Loucy (cell line): ENCODE data around the gene FTCD.

Experiments used
- H2AFZ ChIP-seq: fragments of 200-600 bp; sonication (generic); 2 replicates; pipeline ENCODE4 v1.6.0; 2016; ENCODE audit warnings: antibody characterized with exemption, mild to moderate bottlenecking, low read length, moderate library complexity
- H3F3A ChIP-seq: fragments of 200-600 bp; 2 replicates; pipeline ENCODE4 v1.6.0; 2016; ENCODE audit warnings: antibody characterized with exemption, low read depth, mild to moderate bottlenecking
- H3K27me3 ChIP-seq: fragments of 200-600 bp; sonication (generic); 2 replicates; pipeline ENCODE4 v1.6.1; 2014; ENCODE audit warnings: low read length, mild to moderate bottlenecking; ENCODE audit not compliant: insufficient read depth, poor library complexity, severe bottlenecking
- H3K36me3 ChIP-seq: fragments of 200-600 bp; sonication (generic); 2 replicates; pipeline ENCODE4 v1.6.1; 2016; ENCODE audit warnings: low read length; ENCODE audit not compliant: insufficient read depth
- H3K4me1 ChIP-seq: fragments of 200-600 bp; sonication (generic); 2 replicates; pipeline ENCODE4 v1.5.1; 2014; ENCODE audit warnings: low read length, mild to moderate bottlenecking; ENCODE audit not compliant: insufficient read depth, poor library complexity, severe bottlenecking
- H3K4me2 ChIP-seq: fragments of 200-600 bp; sonication (generic); 2 replicates; pipeline ENCODE4 v1.6.0; 2014; ENCODE audit warnings: antibody characterized with exemption, low read length, low read depth, mild to moderate bottlenecking; ENCODE audit not compliant: poor library complexity, severe bottlenecking
- H3K4me3 ChIP-seq: fragments of 200-600 bp; sonication (generic); 2 replicates; pipeline ENCODE4 v1.5.1; 2014; ENCODE audit warnings: low read length, mild to moderate bottlenecking, mixed read lengths; ENCODE audit not compliant: poor library complexity, severe bottlenecking
- H3K79me2 ChIP-seq: fragments of 200-600 bp; sonication (generic); 2 replicates; pipeline ENCODE4 v1.6.1; 2014; ENCODE audit warnings: low read length; ENCODE audit not compliant: insufficient read depth
- H3K9ac ChIP-seq: fragments of 200-600 bp; sonication (generic); 2 replicates; pipeline ENCODE4 v1.6.0; 2014; ENCODE audit warnings: mild to moderate bottlenecking, low read depth, low read length, moderate library complexity; ENCODE audit not compliant: poor library complexity, severe bottlenecking
- H3K9me2 ChIP-seq: fragments of 200-600 bp; sonication (generic); replicated peaks from 2 replicates; pipeline ENCODE4 v1.6.1; 2016; ENCODE audit warnings: low read depth, low read length, mixed read lengths
- H3K9me3 ChIP-seq: fragments of 200-600 bp; sonication (generic); 2 replicates; pipeline ENCODE4 v1.6.1; 2014; ENCODE audit warnings: mild to moderate bottlenecking, antibody characterized with exemption, low read length, low read depth; ENCODE audit not compliant: insufficient read depth
- H4K20me1 ChIP-seq: fragments of 200-600 bp; sonication (generic); 2 replicates; pipeline ENCODE4 v1.6.0; 2014; ENCODE audit warnings: antibody characterized with exemption, low read length, mild to moderate bottlenecking; ENCODE audit not compliant: insufficient read depth, poor library complexity, severe bottlenecking
- EZH2phosphoT487 ChIP-seq: fragments of 200-600 bp; IDR thresholded peaks from 2 replicates; pipeline ENCODE4 v1.6.1; 2018; ENCODE audit warnings: antibody characterized with exemption, mild to moderate bottlenecking, moderate library complexity, borderline replicate concordance
- TF ChIP-seq, protein P1 (sequence below): fragments of 200-600 bp; sonication (generic); conservative IDR thresholded peaks from 2 replicates; pipeline ENCODE4 v1.5.1; 2014; ENCODE audit warnings: mild to moderate bottlenecking, antibody characterized with exemption, low read length

FTCD gene

DNA sequence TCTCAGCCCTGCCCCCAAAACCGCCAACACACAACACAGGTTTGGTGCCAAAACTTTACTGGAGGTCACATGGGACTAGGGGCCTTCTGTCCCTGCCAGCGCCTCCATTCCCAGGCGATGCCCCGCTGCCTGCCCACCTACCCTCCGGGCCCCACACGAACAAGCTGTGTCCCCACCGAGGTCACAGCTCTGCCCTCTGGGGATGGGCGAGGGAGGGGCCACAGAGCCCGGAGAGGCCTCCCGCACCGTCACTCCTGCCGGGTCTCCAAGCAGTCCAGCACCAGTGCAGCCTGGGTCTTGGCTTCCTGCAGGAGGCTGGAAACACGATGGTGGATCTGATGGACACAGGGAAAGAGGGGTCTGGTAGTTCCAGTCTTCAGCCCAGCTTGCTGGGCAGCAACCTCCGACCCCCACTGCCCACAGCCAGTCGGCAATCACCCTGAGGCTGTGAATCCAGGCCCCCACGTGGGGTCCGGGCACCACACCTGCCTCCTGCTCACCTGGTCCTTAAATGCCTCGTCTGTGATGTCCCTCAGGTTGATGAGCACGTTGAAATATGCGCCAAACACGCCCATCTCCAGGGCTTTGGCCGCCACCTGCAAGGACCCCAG, 18.5 kb downstream of the FTCD start:
- Histone ChIP-seq H4K20me1 (no peaks in the 10 kb centered on the region), H3K4me2 (no peak overlapping the region), H3K4me3 (no peak overlapping the region), H3K9ac (no peak overlapping the region), H3K27me3 (no peaks in the 10 kb centered on the region), H3K9me3 (peaks cover 8% of the 10 kb centered on the region; the same call in 1 of the 2 replicates), H3F3A (no peaks in the 10 kb centered on the region), H3K79me2 (no peaks in the 10 kb centered on the region), H3K4me1 (no peaks in the 10 kb centered on the region), H3K36me3 (no peaks in the 10 kb centered on the region), H3K9me2 (no peaks in the 10 kb centered on the region), H2AFZ (no peak overlapping the region)
- TF ChIP-seq EZH2phosphoT487, result no peak
- TF ChIP-seq, protein P1, sequence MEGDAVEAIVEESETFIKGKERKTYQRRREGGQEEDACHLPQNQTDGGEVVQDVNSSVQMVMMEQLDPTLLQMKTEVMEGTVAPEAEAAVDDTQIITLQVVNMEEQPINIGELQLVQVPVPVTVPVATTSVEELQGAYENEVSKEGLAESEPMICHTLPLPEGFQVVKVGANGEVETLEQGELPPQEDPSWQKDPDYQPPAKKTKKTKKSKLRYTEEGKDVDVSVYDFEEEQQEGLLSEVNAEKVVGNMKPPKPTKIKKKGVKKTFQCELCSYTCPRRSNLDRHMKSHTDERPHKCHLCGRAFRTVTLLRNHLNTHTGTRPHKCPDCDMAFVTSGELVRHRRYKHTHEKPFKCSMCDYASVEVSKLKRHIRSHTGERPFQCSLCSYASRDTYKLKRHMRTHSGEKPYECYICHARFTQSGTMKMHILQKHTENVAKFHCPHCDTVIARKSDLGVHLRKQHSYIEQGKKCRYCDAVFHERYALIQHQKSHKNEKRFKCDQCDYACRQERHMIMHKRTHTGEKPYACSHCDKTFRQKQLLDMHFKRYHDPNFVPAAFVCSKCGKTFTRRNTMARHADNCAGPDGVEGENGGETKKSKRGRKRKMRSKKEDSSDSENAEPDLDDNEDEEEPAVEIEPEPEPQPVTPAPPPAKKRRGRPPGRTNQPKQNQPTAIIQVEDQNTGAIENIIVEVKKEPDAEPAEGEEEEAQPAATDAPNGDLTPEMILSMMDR, result no peak

DNA sequence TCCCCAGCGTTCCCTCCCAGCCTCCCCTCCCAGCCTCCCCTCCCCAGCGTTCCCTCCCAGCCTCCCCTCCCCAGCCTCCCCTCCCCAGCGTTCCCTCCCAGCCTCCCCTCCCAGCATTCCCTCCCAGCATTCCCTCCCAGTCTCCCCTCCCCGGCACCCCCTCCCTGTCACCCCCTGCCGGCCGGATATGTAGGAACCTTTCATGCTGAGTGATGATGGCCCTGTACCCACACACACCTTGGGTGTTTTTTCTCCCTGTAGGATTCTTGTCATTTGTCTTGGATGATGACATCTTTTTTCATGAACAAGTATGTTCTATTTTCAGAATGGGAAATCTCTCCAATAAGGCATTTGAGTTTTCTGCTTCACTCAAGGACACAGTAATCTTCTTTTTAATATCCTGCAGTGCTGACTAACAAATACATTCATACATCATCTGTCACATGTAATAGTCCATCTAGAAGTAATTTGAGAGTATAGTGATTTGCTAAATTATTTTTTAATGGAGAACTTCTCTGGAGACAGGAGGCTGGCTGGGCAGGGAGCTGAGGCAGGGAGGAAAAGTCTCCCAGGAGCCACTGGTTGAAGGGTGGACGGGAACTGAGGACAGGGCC, 19.5 kb downstream of the FTCD start:
- no peaks in the 10 kb centered on the region for H3F3A ChIP-seq
- H3K36me3 ChIP-seq, result no peaks in the 10 kb centered on the region
- H3K9ac ChIP-seq, result no peak overlapping the region
- no peaks in the 10 kb centered on the region for H4K20me1 ChIP-seq
- no peak overlapping the region for H3K4me2 ChIP-seq
- no peaks in the 10 kb centered on the region for H3K79me2 ChIP-seq
- peaks cover 10% of the 10 kb centered on the region; the same call in 1 of the 2 replicates for H3K9me3 ChIP-seq
- H2AFZ ChIP-seq, result no peak overlapping the region
- no peaks in the 10 kb centered on the region for H3K27me3 ChIP-seq
- no peaks in the 10 kb centered on the region for H3K9me2 ChIP-seq
- TF ChIP-seq, protein P1, result no peak
- no peak for TF ChIP-seq EZH2phosphoT487
- H3K4me3 ChIP-seq, result no peak overlapping the region
- H3K4me1 ChIP-seq, result no peaks in the 10 kb centered on the region

- Histone ChIP-seq H3K79me2 (no peaks in the 10 kb centered on the region), H3K9me3 (peaks cover 25% of the 10 kb centered on the region; the same call in 1 of the 2 replicates), H3K9me2 (no peaks in the 10 kb centered on the region), H3K4me1 (no peaks in the 10 kb centered on the region), H3K4me3 (no peak overlapping the region), H4K20me1 (no peaks in the 10 kb centered on the region), H3K9ac (no peak overlapping the region), H3K27me3 (no peaks in the 10 kb centered on the region), H3F3A (no peaks in the 10 kb centered on the region), H2AFZ (no peak overlapping the region), H3K4me2 (no peak overlapping the region), H3K36me3 (no peaks in the 10 kb centered on the region)
- TF ChIP-seq, protein P1, result no peak
- no peak for TF ChIP-seq EZH2phosphoT487
Observed at GRCh38 chr21:46131838-46132651, 23.3 kb downstream of the FTCD start.
